Neural progenitor cell (in vitro differentiated cells): ENCODE measurements around the gene ZNF280A. TPM values are rescaled to one million over a fixed set of nuclear protein-coding genes. Genes with fewer than 3 reads are reported as not detected.
"Not testable (repeated sequence)": the region's sequence is repeated elsewhere in the genome, so short reads cannot be mapped to it uniquely, and the experiment has no call there.

ENCODE experiments used
- DNase-seq: peaks from one replicate; pipeline ENCODE4 v3.0.0-alpha.2; 2016; ENCODE audit warnings: low spot score
- H2AFZ ChIP-seq: fragments of 200-600 bp; sonication (generic); replicated peaks from 2 replicates; pipeline ENCODE4 v1.6.1; 2016; ENCODE audit warnings: antibody characterized with exemption
- H3F3A ChIP-seq: fragments of 200-600 bp; sonication (generic); 2 replicates; pipeline ENCODE4 v1.6.1; 2016; ENCODE audit warnings: antibody characterized with exemption, low read depth
- H3K27ac ChIP-seq: fragments of 200-600 bp; sonication (generic); 2 replicates; pipeline ENCODE4 v1.5.1; 2016; ENCODE audit warnings: mild to moderate bottlenecking
- H3K27me3 ChIP-seq: fragments of 200-600 bp; sonication (generic); 2 replicates; pipeline ENCODE4 v1.6.1; 2016; ENCODE audit warnings: mild to moderate bottlenecking, moderate library complexity
- H3K36me3 ChIP-seq: fragments of 200-600 bp; sonication (generic); 2 replicates; pipeline ENCODE4 v1.5.1; 2016
- H3K4me1 ChIP-seq: fragments of 200-600 bp; sonication (generic); 2 replicates; pipeline ENCODE4 v1.6.1; 2016; ENCODE audit warnings: mixed run types
- H3K4me2 ChIP-seq: fragments of 200-600 bp; sonication (generic); 2 replicates; pipeline ENCODE4 v1.6.1; 2016
- H3K4me3 ChIP-seq: fragments of 200-600 bp; sonication (generic); 2 replicates; pipeline ENCODE4 v1.5.1; 2016
- H3K79me2 ChIP-seq: fragments of 200-600 bp; sonication (generic); 2 replicates; pipeline ENCODE4 v1.6.1; 2016; ENCODE audit warnings: low read depth
- H3K9ac ChIP-seq: fragments of 200-600 bp; sonication (generic); 2 replicates; pipeline ENCODE4 v1.6.1; 2016
- H3K9me3 ChIP-seq: fragments of 200-600 bp; sonication (generic); 2 replicates; pipeline ENCODE4 v1.5.1; 2016; ENCODE audit warnings: low read depth
- H4K20me1 ChIP-seq: fragments of 200-600 bp; sonication (generic); 2 replicates; pipeline ENCODE4 v1.6.1; 2016; ENCODE audit warnings: low read depth
- H3K27ac Mint-ChIP-seq: 3 replicates; pipeline ENCODE4 v1.8.0; 2021; ENCODE audit warnings: mixed read lengths
- H3K27me3 Mint-ChIP-seq: 2 replicates; pipeline ENCODE4 v1.8.0; 2022; ENCODE audit warnings: low read depth, mild to moderate bottlenecking, inconsistent platforms, moderate library complexity, mixed read lengths; ENCODE audit not compliant: insufficient read depth
- H3K36me3 Mint-ChIP-seq: 3 replicates; pipeline ENCODE4 v1.8.0; 2021; ENCODE audit warnings: mixed read lengths
- H3K4me1 Mint-ChIP-seq: 3 replicates; pipeline ENCODE4 v1.8.0; 2021; ENCODE audit warnings: mixed read lengths
- H3K4me3 Mint-ChIP-seq: 3 replicates; pipeline ENCODE4 v1.8.0; 2021; ENCODE audit warnings: mild to moderate bottlenecking, moderate library complexity, mixed read lengths
- H3K9me3 Mint-ChIP-seq: 3 replicates; pipeline ENCODE4 v1.8.0; 2020; ENCODE audit warnings: mixed read lengths
- EZH2 ChIP-seq: fragments of 200-600 bp; sonication (generic); IDR thresholded peaks from 2 replicates; pipeline ENCODE4 v1.6.1; 2017; ENCODE audit warnings: antibody characterized with exemption, mild to moderate bottlenecking, moderate library complexity
- EZH2phosphoT487 ChIP-seq: fragments of 200-600 bp; sonication (generic); IDR thresholded peaks from 2 replicates; pipeline ENCODE4 v1.6.1; 2017; ENCODE audit warnings: antibody characterized with exemption
- total RNA-seq: library from RNA; depleted of rRNA; stranded (reverse); fragments of >200 nt; gene quantifications from 2 replicates; pipeline ENCODE4 v1.2.3, GENCODE V29; 2015; ENCODE audit warnings: low replicate concordance
- TF ChIP-seq, protein P1 (sequence below): fragments of 200-600 bp; sonication (generic); IDR thresholded peaks from 2 replicates; pipeline ENCODE4 v1.5.1; 2017; ENCODE audit warnings: antibody characterized with exemption, mild to moderate bottlenecking

The ZNF280A gene
- total RNA-seq, 1 donor from 2014 or later = 3.7 TPM

DNA sequence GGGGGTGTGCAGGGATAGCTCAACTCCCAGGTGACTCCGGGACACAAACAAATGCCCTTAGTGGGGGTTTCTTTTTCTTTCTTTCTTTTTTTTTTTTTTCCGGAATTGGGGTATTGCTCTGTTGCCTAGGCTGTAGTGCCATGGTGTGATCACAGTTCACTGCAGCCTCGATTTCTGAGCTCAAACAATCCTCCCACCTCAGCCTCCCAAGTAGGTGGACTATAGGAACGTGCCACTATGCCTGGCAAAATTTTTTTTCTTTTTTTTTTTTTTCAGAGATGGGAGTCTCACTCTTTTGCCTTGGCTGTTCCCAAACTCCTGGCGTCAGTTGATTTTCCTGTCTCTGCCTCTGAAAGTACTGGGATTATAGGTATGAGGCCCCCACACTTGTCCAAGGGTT lies 13.8 kb upstream of the ZNF280A start:
- H3K9me3 ChIP-seq = no peaks in the 10 kb centered on the region
- no peaks in the 10 kb centered on the region for H3K27me3 Mint-ChIP-seq
- no peaks in the 10 kb centered on the region for H3K36me3 ChIP-seq
- H3K4me1 ChIP-seq = no peaks in the 10 kb centered on the region
- no peaks in the 10 kb centered on the region for H4K20me1 ChIP-seq
- no peak overlapping the region for H3K4me3 ChIP-seq
- DNase-seq = no peak
- no peak overlapping the region for H3K27ac ChIP-seq
- no peak overlapping the region for H2AFZ ChIP-seq
- H3K4me3 Mint-ChIP-seq = no peak overlapping the region
- H3K36me3 Mint-ChIP-seq = no peaks in the 10 kb centered on the region
- H3F3A ChIP-seq = no peaks in the 10 kb centered on the region
- no peaks in the 10 kb centered on the region for H3K79me2 ChIP-seq
- no peak overlapping the region for H3K9ac ChIP-seq
- no peak overlapping the region for H3K4me2 ChIP-seq
- H3K27me3 ChIP-seq = peaks cover 75% of the 10 kb centered on the region
- no peaks in the 10 kb centered on the region for H3K9me3 Mint-ChIP-seq
- TF ChIP-seq EZH2phosphoT487 (no peak), EZH2 (no peak)
- TF ChIP-seq, protein P1, sequence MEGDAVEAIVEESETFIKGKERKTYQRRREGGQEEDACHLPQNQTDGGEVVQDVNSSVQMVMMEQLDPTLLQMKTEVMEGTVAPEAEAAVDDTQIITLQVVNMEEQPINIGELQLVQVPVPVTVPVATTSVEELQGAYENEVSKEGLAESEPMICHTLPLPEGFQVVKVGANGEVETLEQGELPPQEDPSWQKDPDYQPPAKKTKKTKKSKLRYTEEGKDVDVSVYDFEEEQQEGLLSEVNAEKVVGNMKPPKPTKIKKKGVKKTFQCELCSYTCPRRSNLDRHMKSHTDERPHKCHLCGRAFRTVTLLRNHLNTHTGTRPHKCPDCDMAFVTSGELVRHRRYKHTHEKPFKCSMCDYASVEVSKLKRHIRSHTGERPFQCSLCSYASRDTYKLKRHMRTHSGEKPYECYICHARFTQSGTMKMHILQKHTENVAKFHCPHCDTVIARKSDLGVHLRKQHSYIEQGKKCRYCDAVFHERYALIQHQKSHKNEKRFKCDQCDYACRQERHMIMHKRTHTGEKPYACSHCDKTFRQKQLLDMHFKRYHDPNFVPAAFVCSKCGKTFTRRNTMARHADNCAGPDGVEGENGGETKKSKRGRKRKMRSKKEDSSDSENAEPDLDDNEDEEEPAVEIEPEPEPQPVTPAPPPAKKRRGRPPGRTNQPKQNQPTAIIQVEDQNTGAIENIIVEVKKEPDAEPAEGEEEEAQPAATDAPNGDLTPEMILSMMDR = no peak
- no peak overlapping the region for H3K27ac Mint-ChIP-seq
- H3K4me1 Mint-ChIP-seq = no peaks in the 10 kb centered on the region

DNA sequence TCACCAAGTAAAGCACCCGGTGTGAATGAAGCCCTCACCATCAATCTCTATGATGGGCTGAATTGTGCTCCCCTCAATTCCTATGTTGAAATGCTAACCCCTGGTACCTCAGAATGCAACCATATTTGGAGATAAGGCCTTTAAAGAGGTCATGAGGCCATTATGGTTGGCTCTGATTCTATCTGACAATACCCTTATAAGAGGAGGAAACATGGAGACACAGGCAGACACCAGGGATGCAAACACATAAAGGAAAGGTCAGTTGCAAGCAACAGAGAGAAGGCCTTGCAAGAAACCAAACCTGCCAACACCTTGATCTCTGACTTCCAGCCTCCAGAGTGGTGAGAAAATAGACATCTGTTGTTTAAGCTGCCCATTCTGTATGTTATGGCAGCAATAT lies 13.3 kb upstream of the ZNF280A start:
- no peak overlapping the region for H3K4me3 Mint-ChIP-seq
- Histone ChIP-seq H3K9me3 (no peaks in the 10 kb centered on the region), H3K36me3 (no peaks in the 10 kb centered on the region), H3K4me2 (no peak overlapping the region), H4K20me1 (no peaks in the 10 kb centered on the region), H3K27ac (no peak overlapping the region), H2AFZ (no peak overlapping the region), H3K4me1 (no peaks in the 10 kb centered on the region), H3K79me2 (no peaks in the 10 kb centered on the region), H3K9ac (no peak overlapping the region), H3F3A (no peaks in the 10 kb centered on the region), H3K4me3 (no peak overlapping the region), H3K27me3 (peaks cover 71% of the 10 kb centered on the region)
- no peaks in the 10 kb centered on the region for H3K9me3 Mint-ChIP-seq
- no peak for DNase-seq
- H3K4me1 Mint-ChIP-seq = no peaks in the 10 kb centered on the region
- TF ChIP-seq, protein P1 = no peak
- TF ChIP-seq EZH2phosphoT487 = no peak
- no peak for TF ChIP-seq EZH2
- no peaks in the 10 kb centered on the region for H3K27me3 Mint-ChIP-seq
- H3K36me3 Mint-ChIP-seq = no peaks in the 10 kb centered on the region
- H3K27ac Mint-ChIP-seq = no peak overlapping the region

DNA sequence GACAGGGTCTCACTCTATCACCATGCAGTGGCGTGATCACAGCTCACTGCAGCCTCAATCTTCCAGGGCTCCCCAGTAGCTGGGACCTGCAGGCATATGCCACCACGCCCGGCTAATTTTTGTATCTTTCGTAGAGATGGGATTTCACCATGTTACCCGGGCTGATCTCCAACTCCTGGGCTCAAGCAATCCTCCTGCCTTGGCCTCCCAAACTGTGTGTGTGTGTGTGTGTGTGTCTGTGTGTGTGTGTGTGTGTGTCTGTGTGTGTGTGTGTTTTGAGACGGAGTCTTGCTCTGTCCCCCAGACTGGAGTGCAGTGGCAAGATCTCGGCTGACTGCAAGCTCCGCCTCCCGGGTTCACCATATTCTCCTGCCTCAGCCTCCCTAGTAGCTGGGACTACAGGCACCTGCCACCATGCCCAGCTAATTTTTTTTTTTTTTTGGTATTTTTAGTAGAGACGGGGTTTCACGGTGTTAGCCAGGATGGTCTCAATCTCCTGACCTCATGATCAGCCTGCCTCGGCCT lies 12.5 kb upstream of the ZNF280A start:
- not testable (repeated sequence) for H3K36me3 ChIP-seq, H3K9me3 ChIP-seq, H3K79me2 ChIP-seq, H3K4me3 ChIP-seq, H4K20me1 ChIP-seq, H3K27ac ChIP-seq, DNase-seq, H3K4me1 ChIP-seq, H3K27ac Mint-ChIP-seq, H3K9ac ChIP-seq, H3K36me3 Mint-ChIP-seq, H3K27me3 Mint-ChIP-seq, H2AFZ ChIP-seq, H3K9me3 Mint-ChIP-seq, H3F3A ChIP-seq, H3K4me2 ChIP-seq, H3K4me1 Mint-ChIP-seq, H3K4me3 Mint-ChIP-seq
- H3K27me3 ChIP-seq = peaks cover 63% of the 10 kb centered on the region

DNA sequence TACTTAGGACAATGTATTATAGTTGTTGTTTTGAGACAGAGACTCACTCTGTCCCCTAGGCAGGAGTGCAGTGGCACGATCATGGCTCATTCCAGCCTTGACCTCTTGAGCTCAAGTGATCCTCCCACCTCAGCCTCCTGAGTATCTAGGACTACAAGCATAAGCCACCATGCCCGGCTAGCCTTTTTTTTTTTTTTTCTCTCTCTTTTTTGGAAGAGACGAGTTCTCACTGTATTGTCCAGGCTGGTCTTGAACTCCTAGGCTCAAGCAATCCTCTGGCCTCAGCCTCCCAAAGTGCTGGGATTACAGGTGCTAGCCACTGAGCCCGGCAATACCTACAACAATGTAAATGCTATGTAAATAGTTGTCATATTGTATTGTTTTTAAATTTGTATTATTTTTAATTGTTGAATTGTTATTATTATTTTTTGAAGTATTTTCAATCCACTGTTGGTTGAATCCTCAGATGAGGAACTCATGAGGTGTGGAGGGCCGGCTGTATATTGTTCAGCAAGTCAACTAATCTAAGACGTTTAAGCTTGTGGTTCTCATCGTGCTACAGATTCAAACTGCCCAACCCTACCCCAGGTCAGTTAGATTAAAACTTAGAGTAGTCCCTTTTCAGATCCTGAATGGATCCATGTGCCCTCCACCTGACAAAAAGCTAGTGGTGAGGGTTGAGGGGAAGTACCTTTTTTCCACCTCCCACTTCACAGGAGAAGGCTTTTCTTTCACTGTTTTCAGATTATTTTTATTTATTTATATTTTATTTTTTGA lies 11.9 kb upstream of the ZNF280A start:
- H3K9ac ChIP-seq = no peak overlapping the region
- no peak for DNase-seq
- Mint-ChIP-seq H3K4me1 (peaks cover 2% of the 10 kb centered on the region), H3K27me3 (no peaks in the 10 kb centered on the region), H3K4me3 (no peak overlapping the region), H3K27ac (no peak overlapping the region), H3K36me3 (no peaks in the 10 kb centered on the region), H3K9me3 (no peaks in the 10 kb centered on the region)
- no peaks in the 10 kb centered on the region for H3K9me3 ChIP-seq
- no peaks in the 10 kb centered on the region for H3K79me2 ChIP-seq
- no peaks in the 10 kb centered on the region for H3F3A ChIP-seq
- H3K4me2 ChIP-seq = no peak overlapping the region
- H3K4me1 ChIP-seq = no peaks in the 10 kb centered on the region
- H2AFZ ChIP-seq = no peak overlapping the region
- H3K4me3 ChIP-seq = no peak overlapping the region
- no peaks in the 10 kb centered on the region for H4K20me1 ChIP-seq
- TF ChIP-seq EZH2phosphoT487 (no peak), EZH2 (no peak)
- TF ChIP-seq, protein P1 = no peak
- H3K27ac ChIP-seq = no peak overlapping the region
- no peaks in the 10 kb centered on the region for H3K36me3 ChIP-seq
- H3K27me3 ChIP-seq = peaks cover 56% of the 10 kb centered on the region
